SK-N-MC (cell line): Measurements from ENCODE around the gene GNG5.

Source experiments
- EZH2 ChIP-seq: fragments of 200-600 bp; sonication (generic); IDR thresholded peaks from one replicate; pipeline ENCODE4 v1.6.1; 2017; ENCODE audit warnings: antibody characterized with exemption
- POLR2AphosphoS5 ChIP-seq: IDR thresholded peaks from 2 replicates; pipeline ENCODE4 v1.6.1; 2012; ENCODE audit warnings: mild to moderate bottlenecking, low read depth, low read length, borderline replicate concordance

DNA sequence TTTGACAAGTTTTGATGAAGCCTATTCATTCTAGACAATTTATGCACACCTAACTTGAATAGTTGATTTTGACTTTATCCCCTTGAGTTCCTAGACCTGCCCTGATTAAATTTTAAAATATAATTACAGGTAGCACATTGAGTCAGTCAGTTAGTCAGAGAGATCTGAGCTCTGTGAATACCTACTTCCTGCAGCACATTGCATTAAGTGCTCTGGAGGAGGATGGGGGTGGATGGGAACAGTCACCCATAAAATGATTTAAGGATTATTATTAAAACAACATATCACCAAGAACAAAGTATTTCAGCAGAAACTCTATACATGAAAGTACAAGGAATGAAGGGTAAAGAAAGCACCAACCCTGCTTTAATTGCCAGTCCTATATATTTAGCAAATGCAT, 39.1 kb downstream of the GNG5 start:
- TF ChIP-seq POLR2AphosphoS5 (no peak), EZH2 (no peak)
